ENCODE data around the gene FAM227B.
"Not testable (repeated sequence)": the region's sequence is repeated elsewhere in the genome, so short reads cannot be mapped to it uniquely, and the experiment has no call there.

Gene FAM227B

DNA sequence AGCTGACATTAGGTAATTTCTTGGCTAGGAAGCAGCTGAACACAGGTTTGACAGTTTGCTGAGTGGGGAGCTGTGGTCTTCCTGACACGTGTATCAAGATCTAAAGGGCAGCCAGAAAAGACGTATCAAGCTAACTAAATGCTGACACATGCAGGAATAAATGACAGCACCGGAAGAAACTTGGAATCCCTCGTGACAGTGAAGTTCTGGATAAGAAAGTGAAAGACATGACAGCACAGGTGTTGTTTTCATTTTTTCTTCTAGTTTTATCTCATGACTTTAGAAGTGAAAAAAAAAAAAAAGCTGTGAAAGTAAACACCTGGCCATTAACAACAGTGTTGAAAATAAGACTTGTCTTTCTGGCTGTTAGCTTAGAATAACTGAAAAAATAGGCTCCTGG, 148.9 kb downstream of the FAM227B start:
- TF ChIP-seq, protein P1, sequence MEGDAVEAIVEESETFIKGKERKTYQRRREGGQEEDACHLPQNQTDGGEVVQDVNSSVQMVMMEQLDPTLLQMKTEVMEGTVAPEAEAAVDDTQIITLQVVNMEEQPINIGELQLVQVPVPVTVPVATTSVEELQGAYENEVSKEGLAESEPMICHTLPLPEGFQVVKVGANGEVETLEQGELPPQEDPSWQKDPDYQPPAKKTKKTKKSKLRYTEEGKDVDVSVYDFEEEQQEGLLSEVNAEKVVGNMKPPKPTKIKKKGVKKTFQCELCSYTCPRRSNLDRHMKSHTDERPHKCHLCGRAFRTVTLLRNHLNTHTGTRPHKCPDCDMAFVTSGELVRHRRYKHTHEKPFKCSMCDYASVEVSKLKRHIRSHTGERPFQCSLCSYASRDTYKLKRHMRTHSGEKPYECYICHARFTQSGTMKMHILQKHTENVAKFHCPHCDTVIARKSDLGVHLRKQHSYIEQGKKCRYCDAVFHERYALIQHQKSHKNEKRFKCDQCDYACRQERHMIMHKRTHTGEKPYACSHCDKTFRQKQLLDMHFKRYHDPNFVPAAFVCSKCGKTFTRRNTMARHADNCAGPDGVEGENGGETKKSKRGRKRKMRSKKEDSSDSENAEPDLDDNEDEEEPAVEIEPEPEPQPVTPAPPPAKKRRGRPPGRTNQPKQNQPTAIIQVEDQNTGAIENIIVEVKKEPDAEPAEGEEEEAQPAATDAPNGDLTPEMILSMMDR (IDR thresholded peaks at IDR 0.05; ENCODE audit: low read depth, low read length), result no peak
- no peak overlapping the region for H3K4me3 ChIP-seq (ENCODE audit: low read depth, low read length)

- H3K4me3 ChIP-seq (ENCODE audit: low read depth, low read length), result not testable (repeated sequence)
Observed at GRCh38 chr15:49471248-49471647, 149.4 kb downstream of the FAM227B start.

DNA sequence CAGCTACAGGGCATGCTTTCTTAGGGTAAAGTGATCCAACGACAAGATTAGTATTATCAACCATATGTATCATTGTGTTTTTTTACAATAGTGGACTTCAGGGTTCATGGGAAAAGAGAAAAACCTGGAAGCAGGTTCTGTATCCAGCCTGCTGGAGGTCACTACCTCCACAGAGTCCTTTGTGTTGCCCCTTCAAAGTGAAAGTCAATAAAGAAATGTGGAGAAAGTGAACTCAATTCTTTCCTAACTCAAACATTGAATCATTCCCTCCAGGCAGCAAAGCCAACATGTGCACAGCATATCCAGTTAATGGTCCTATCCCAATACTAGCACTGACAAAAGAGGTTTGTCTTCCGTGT, 152.2 kb downstream of the FAM227B start:
- no peak overlapping the region for H3K4me3 ChIP-seq (ENCODE audit: low read depth, low read length)
- TF ChIP-seq, protein P1 (IDR thresholded peaks at IDR 0.05; ENCODE audit: low read depth, low read length), result no peak

DNA sequence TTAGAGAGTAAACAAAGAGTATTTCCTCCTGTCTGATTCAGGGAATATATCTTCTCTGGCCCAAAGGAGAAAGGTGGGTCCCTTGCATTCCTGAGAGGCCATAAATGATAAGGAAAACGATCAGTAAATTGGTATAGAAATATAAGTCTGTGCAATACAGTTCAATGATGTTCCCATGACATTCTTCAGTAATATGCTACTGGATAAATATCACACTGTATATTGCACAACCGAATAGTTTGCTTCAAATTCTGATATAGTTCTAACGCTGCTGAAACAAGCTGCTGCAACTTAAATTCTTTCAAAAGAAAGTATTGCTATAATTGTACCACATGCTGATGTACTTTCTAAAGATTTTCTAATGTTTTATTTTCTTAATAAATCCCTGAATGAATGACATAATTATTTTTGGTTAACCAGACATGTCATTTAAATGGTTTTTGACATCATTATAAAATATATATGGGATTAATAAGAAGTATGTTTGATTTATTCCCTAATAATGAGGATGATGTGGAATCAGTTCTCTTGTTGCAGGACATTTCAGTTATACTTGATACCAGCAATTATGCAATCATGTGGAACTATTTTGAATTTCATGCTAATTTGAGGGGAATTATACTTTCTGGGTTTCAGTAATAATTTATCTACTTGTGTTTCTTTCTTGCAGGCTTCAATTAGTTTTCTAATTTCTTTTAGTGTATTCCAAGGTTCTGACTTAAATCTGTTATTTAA, 152.7 kb downstream of the FAM227B start:
- TF ChIP-seq, protein P1 (IDR thresholded peaks at IDR 0.05; ENCODE audit: low read depth, low read length), result no peak
- no peak overlapping the region for H3K4me3 ChIP-seq (ENCODE audit: low read depth, low read length)

- no peak overlapping the region for H3K4me3 ChIP-seq (ENCODE audit: low read depth, low read length)
- TF ChIP-seq, protein P1 (IDR thresholded peaks at IDR 0.05; ENCODE audit: low read depth, low read length), result no peak
Observed at GRCh38 chr15:49466119-49466518, 154.5 kb downstream of the FAM227B start.

GRCh38 chr15:49464522-49464921, 156.1 kb downstream of the FAM227B start:
- TF ChIP-seq, protein P1 (IDR thresholded peaks at IDR 0.05; ENCODE audit: low read depth, low read length), result no peak

GRCh38 chr15:49462232-49462844, 158.3 kb downstream of the FAM227B start:
- H3K4me3 ChIP-seq (ENCODE audit: low read depth, low read length), result no peak overlapping the region
- TF ChIP-seq, protein P1 (IDR thresholded peaks at IDR 0.05; ENCODE audit: low read depth, low read length), result no peak

More at GRCh38 chr15:49464522-49464921, 156.1 kb downstream of the FAM227B start:
- H3K4me3 ChIP-seq (ENCODE audit: low read depth, low read length), result no peak overlapping the region

Measured in WI38 (cell line).